CD8-positive, alpha-beta memory T cell (primary cell): ENCODE measurements around the gene PPP4R1. TPM values are rescaled to one million over a fixed set of nuclear protein-coding genes. Genes with fewer than 3 reads are reported as not detected.

Experiments
- CTCF ChIA-PET: fragments of 350-600 bp; sonication (Branson Sonifier 250); formaldehyde crosslinking; loops from one replicate; lab custom pipeline; 2021; ENCODE audit warnings: antibody characterized with exemption; lab: Charles Lee
- POLR2A ChIA-PET: fragments of 350-600 bp; sonication (Branson Sonifier 250); formaldehyde crosslinking; loops from one replicate; lab custom pipeline; 2021; ENCODE audit warnings: antibody characterized with exemption; lab: Charles Lee
- DNase-seq, 5 donors: peaks; one replicate each; pipeline versions ENCODE4 v3.0.0 to v3.0.0-alpha.2; 2020 to 2022; ENCODE audit warnings: mixed read lengths in 1 of 5
- H3K27ac ChIP-seq: one replicate; pipeline ENCODE4 v1.7.0; 2013; ENCODE audit warnings: low read depth, mild to moderate bottlenecking, low read length, moderate library complexity
- H3K27me3 ChIP-seq: 2 replicates; pipeline ENCODE4 v1.7.0; 2013; ENCODE audit warnings: low read length, mild to moderate bottlenecking; ENCODE audit not compliant: insufficient read depth, poor library complexity, severe bottlenecking
- H3K36me3 ChIP-seq: 2 replicates; pipeline ENCODE4 v1.7.0; 2013; ENCODE audit warnings: mild to moderate bottlenecking, low read length, moderate library complexity; ENCODE audit not compliant: insufficient read depth
- H3K4me1 ChIP-seq: 2 replicates; pipeline ENCODE4 v1.7.0; 2013; ENCODE audit warnings: mild to moderate bottlenecking, low read length, moderate library complexity; ENCODE audit not compliant: insufficient read depth
- H3K4me3 ChIP-seq: 2 replicates; pipeline ENCODE4 v1.7.0; 2013; ENCODE audit warnings: mild to moderate bottlenecking, low read length
- H3K9me3 ChIP-seq: 2 replicates; pipeline ENCODE4 v1.7.0; 2013; ENCODE audit warnings: mild to moderate bottlenecking, low read length
- H3K27ac Mint-ChIP-seq, 8 donors: one replicate each; pipeline ENCODE4 v1.8.0; 2020 to 2021; ENCODE audit warnings: mixed read lengths in 8 of 8, mild to moderate bottlenecking in 6 of 8, inconsistent platforms in 3 of 8, moderate library complexity in 3 of 8
- H3K27me3 Mint-ChIP-seq, 2 donors: one replicate each; pipeline ENCODE4 v1.8.0; 2020 to 2021; ENCODE audit warnings: mixed read lengths in 2 of 2, mild to moderate bottlenecking in 1 of 2, moderate library complexity in 1 of 2
- H3K36me3 Mint-ChIP-seq, 3 donors: one replicate each; pipeline ENCODE4 v1.8.0; 2020 to 2021; ENCODE audit warnings: mixed read lengths in 3 of 3, inconsistent platforms in 1 of 3, mild to moderate bottlenecking in 1 of 3
- H3K4me1 Mint-ChIP-seq, 3 donors: one replicate each; pipeline ENCODE4 v1.8.0; 2020 to 2021; ENCODE audit warnings: mixed read lengths in 3 of 3, inconsistent platforms in 1 of 3, mild to moderate bottlenecking in 1 of 3
- H3K4me3 Mint-ChIP-seq, 7 donors: one replicate each; pipeline ENCODE4 v1.8.0; 2020 to 2021; ENCODE audit warnings: mixed read lengths in 7 of 7, mild to moderate bottlenecking in 6 of 7, moderate library complexity in 4 of 7, inconsistent platforms in 2 of 7
- H3K9me3 Mint-ChIP-seq, 5 donors: one replicate each; pipeline ENCODE4 v1.8.0; 2020 to 2022; ENCODE audit warnings: mixed read lengths in 5 of 5, mild to moderate bottlenecking in 3 of 5, moderate library complexity in 2 of 5, inconsistent platforms in 1 of 5
- polyA plus RNA-seq: library from polyadenylated mRNA; unstranded; fragments of 300-500 nt; fragmentation: Illumina TruSeq; gene quantifications from one replicate; pipeline ENCODE4 v1.2.3, GENCODE V29; 2021
- total RNA-seq, 2 experiments: library from RNA; stranded (reverse); gene quantifications; one replicate each; pipeline ENCODE4 v1.2.3, GENCODE V29; 2021

PPP4R1 gene
- total and polyA plus RNA-seq, 3 experiments from 2014 or later: 17.2 to 59.9 (median 58.4) TPM

GRCh38 chr18:9578306-9578705 is 36.1 kb downstream of the PPP4R1 start:
- H3K36me3 Mint-ChIP-seq: peaks cover 18 to 81% (median 43%) of the 10 kb centered on the region in 3 donors
- H3K4me3 ChIP-seq: no peak overlapping the region
- peaks cover 0 to 5% (median 0%) of the 10 kb centered on the region in 5 donors for H3K9me3 Mint-ChIP-seq
- H3K36me3 ChIP-seq: no peaks in the 10 kb centered on the region
- no peaks in the 10 kb centered on the region for H3K27me3 ChIP-seq
- ChIA-PET POLR2A (no interaction called here), CTCF (no interaction called here)
- no peak overlapping the region for H3K27ac Mint-ChIP-seq
- no peaks in the 10 kb centered on the region for H3K4me1 ChIP-seq
- DNase-seq: no peak
- H3K4me3 Mint-ChIP-seq: no peak overlapping the region
- H3K9me3 ChIP-seq: no peaks in the 10 kb centered on the region
- H3K4me1 Mint-ChIP-seq: peaks cover 0 to 10% (median 0%) of the 10 kb centered on the region in 3 donors
- H3K27me3 Mint-ChIP-seq: peaks cover 0 to 1% of the 10 kb centered on the region in 2 donors
- H3K27ac ChIP-seq: no peak overlapping the region

- Histone ChIP-seq H3K9me3 (no peaks in the 10 kb centered on the region), H3K4me3 (no peak overlapping the region), H3K36me3 (no peaks in the 10 kb centered on the region), H3K27me3 (no peaks in the 10 kb centered on the region), H3K27ac (no peak overlapping the region), H3K4me1 (no peaks in the 10 kb centered on the region)
- peaks cover 0 to 2% (median 0%) of the 10 kb centered on the region in 5 donors for H3K9me3 Mint-ChIP-seq
- peaks cover 14 to 74% (median 37%) of the 10 kb centered on the region in 3 donors for H3K36me3 Mint-ChIP-seq
- ChIA-PET CTCF (interaction anchor here (0.6 kb wide), 1 partner anchor 61 kb away, joined by 3 read pairs; no protein-coding TSS in a partner anchor), POLR2A (no interaction called here)
- no peak for DNase-seq
- H3K4me3 Mint-ChIP-seq: no peak overlapping the region
- H3K27me3 Mint-ChIP-seq: no peaks in the 10 kb centered on the region
- peaks cover 0 to 7% (median 0%) of the 10 kb centered on the region in 3 donors for H3K4me1 Mint-ChIP-seq
- peak overlapping the region in 2 of 8 donors; percentile 10 to 17 for H3K27ac Mint-ChIP-seq
These were observed 37.0 kb downstream of the PPP4R1 start for GRCh38 chr18:9577361-9577760.

GRCh38 chr18:9575558-9575957 is 38.8 kb downstream of the PPP4R1 start:
- no peaks in the 10 kb centered on the region for H3K9me3 Mint-ChIP-seq
- peak overlapping the region in 1 of 8 donors; percentile 56 for H3K27ac Mint-ChIP-seq
- POLR2A ChIA-PET: no interaction called here
- no peak overlapping the region for H3K27ac ChIP-seq
- H3K36me3 Mint-ChIP-seq: peaks cover 0 to 70% (median 34%) of the 10 kb centered on the region in 3 donors
- no peak overlapping the region for H3K4me3 Mint-ChIP-seq
- H3K27me3 Mint-ChIP-seq: no peaks in the 10 kb centered on the region
- peaks cover 4% of the 10 kb centered on the region for H3K36me3 ChIP-seq
- DNase-seq: no peak
- H3K27me3 ChIP-seq: no peaks in the 10 kb centered on the region
- H3K4me1 Mint-ChIP-seq: peaks cover 0 to 6% (median 0%) of the 10 kb centered on the region in 3 donors
- CTCF ChIA-PET: interaction anchor here (1.3 to 2.2 kb wide), 2 partner anchors 14 to 37 kb away, joined by 3 to 5 read pairs; no protein-coding TSS in a partner anchor
- H3K4me3 ChIP-seq: no peak overlapping the region
- H3K9me3 ChIP-seq: no peaks in the 10 kb centered on the region
- no peaks in the 10 kb centered on the region for H3K4me1 ChIP-seq

- CTCF ChIA-PET: interaction anchor here (1.3 to 2.2 kb wide), 2 partner anchors 13 to 38 kb away, joined by 3 to 5 read pairs; no protein-coding TSS in a partner anchor
- H3K27me3 ChIP-seq: no peaks in the 10 kb centered on the region
- Mint-ChIP-seq H3K27me3 (no peaks in the 10 kb centered on the region), H3K27ac (peak overlapping the region in 1 of 8 donors; percentile 91), H3K4me1 (peaks cover 0 to 6% (median 0%) of the 10 kb centered on the region in 3 donors), H3K9me3 (no peaks in the 10 kb centered on the region), H3K4me3 (no peak overlapping the region), H3K36me3 (peaks cover 0 to 72% (median 35%) of the 10 kb centered on the region in 3 donors)
- no peak for DNase-seq
- POLR2A ChIA-PET: no interaction called here
- peaks cover 4% of the 10 kb centered on the region for H3K36me3 ChIP-seq
- no peak overlapping the region for H3K27ac ChIP-seq
- no peaks in the 10 kb centered on the region for H3K9me3 ChIP-seq
- H3K4me1 ChIP-seq: no peaks in the 10 kb centered on the region
- no peak overlapping the region for H3K4me3 ChIP-seq
These were observed 39.8 kb downstream of the PPP4R1 start for GRCh38 chr18:9574473-9575115.

GRCh38 chr18:9571546-9571945 is 42.8 kb downstream of the PPP4R1 start:
- Mint-ChIP-seq H3K4me1 (peaks cover 0 to 9% (median 0%) of the 10 kb centered on the region in 3 donors), H3K27me3 (no peaks in the 10 kb centered on the region), H3K9me3 (no peaks in the 10 kb centered on the region), H3K36me3 (peaks cover 0 to 72% (median 36%) of the 10 kb centered on the region in 3 donors), H3K4me3 (no peak overlapping the region), H3K27ac (peak overlapping the region in 1 of 8 donors; percentile 2)
- DNase-seq: no peak
- Histone ChIP-seq H3K27ac (no peak overlapping the region), H3K4me1 (no peaks in the 10 kb centered on the region), H3K9me3 (no peaks in the 10 kb centered on the region), H3K27me3 (no peaks in the 10 kb centered on the region), H3K4me3 (no peak overlapping the region), H3K36me3 (peaks cover 12% of the 10 kb centered on the region)
- CTCF ChIA-PET: no interaction called here
- POLR2A ChIA-PET: no interaction called here

- H3K9me3 Mint-ChIP-seq: no peaks in the 10 kb centered on the region
- no peak overlapping the region for H3K27ac Mint-ChIP-seq
- H3K27me3 Mint-ChIP-seq: no peaks in the 10 kb centered on the region
- Histone ChIP-seq H3K4me3 (no peak overlapping the region), H3K9me3 (no peaks in the 10 kb centered on the region), H3K27me3 (no peaks in the 10 kb centered on the region), H3K36me3 (peaks cover 12% of the 10 kb centered on the region), H3K27ac (no peak overlapping the region), H3K4me1 (no peaks in the 10 kb centered on the region)
- peaks cover 0 to 64% (median 28%) of the 10 kb centered on the region in 3 donors for H3K36me3 Mint-ChIP-seq
- ChIA-PET POLR2A (no interaction called here), CTCF (no interaction called here)
- H3K4me1 Mint-ChIP-seq: peaks cover 0 to 9% (median 1%) of the 10 kb centered on the region in 3 donors
- no peak for DNase-seq
- H3K4me3 Mint-ChIP-seq: no peak overlapping the region
These were observed 44.1 kb downstream of the PPP4R1 start for GRCh38 chr18:9570255-9570654.

- Mint-ChIP-seq H3K4me3 (no peak overlapping the region), H3K9me3 (no peaks in the 10 kb centered on the region), H3K27me3 (no peaks in the 10 kb centered on the region), H3K27ac (peak overlapping the region in 1 of 8 donors; percentile 7), H3K4me1 (peaks cover 0 to 9% (median 2%) of the 10 kb centered on the region in 3 donors), H3K36me3 (peaks cover 0 to 57% (median 23%) of the 10 kb centered on the region in 3 donors)
- peaks cover 12% of the 10 kb centered on the region for H3K36me3 ChIP-seq
- H3K27me3 ChIP-seq: no peaks in the 10 kb centered on the region
- H3K27ac ChIP-seq: no peak overlapping the region
- no peak for DNase-seq
- ChIA-PET POLR2A (no interaction called here), CTCF (interaction anchor here (0.7 kb wide), 1 partner anchor 915 kb away, joined by 3 read pairs; no protein-coding TSS in a partner anchor)
- H3K9me3 ChIP-seq: no peaks in the 10 kb centered on the region
- H3K4me1 ChIP-seq: no peaks in the 10 kb centered on the region
- H3K4me3 ChIP-seq: no peak overlapping the region
These were observed 45.2 kb downstream of the PPP4R1 start for GRCh38 chr18:9569178-9569577.

- no peaks in the 10 kb centered on the region for H3K27me3 Mint-ChIP-seq
- H3K4me3 Mint-ChIP-seq: no peak overlapping the region
- peaks cover 0 to 62% (median 28%) of the 10 kb centered on the region in 3 donors for H3K36me3 Mint-ChIP-seq
- H3K4me1 Mint-ChIP-seq: peaks cover 0 to 9% (median 2%) of the 10 kb centered on the region in 3 donors
- ChIA-PET POLR2A (no interaction called here), CTCF (no interaction called here)
- Histone ChIP-seq H3K36me3 (peaks cover 14% of the 10 kb centered on the region), H3K27me3 (no peaks in the 10 kb centered on the region), H3K4me1 (no peaks in the 10 kb centered on the region), H3K9me3 (no peaks in the 10 kb centered on the region), H3K27ac (no peak overlapping the region), H3K4me3 (no peak overlapping the region)
- no peak for DNase-seq
- no peaks in the 10 kb centered on the region for H3K9me3 Mint-ChIP-seq
- H3K27ac Mint-ChIP-seq: peak overlapping the region in 1 of 8 donors; percentile 11
These were observed 46.2 kb downstream of the PPP4R1 start for GRCh38 chr18:9568186-9568585.
